ENCODE data around the gene CXCL8.

The CXCL8 gene

DNA sequence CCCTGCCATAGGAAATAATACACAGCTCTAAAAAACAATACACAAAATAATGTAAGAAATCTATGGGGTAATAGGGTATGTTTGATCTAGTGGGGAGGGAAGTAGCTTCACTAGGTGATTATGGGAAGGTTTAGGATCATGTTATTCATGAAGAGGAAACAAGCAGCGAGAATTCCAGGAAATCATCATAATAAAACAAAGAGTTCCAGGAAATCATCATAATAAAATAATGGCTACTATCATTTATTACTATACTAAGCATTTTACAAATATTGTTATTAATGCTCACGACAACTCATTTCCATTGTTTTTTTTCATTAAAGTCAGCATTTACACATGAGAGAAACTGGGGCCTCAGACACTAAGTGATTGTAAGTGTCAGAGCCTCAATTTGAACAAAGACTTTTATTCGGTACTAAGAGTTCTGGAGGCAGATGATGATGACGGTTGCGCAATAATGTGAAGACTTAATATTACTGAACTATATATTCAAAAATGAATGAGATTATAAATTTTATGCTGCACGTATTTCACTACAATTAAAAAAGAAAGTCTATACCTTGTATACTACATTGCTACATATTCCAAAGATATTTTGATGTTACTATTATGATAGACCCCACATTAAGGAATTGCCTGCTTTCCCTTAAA lies 12.2 kb upstream of the CXCL8 start:
- Histone ChIP-seq H3K27ac (ENCODE audit: insufficient read depth, low read length, poor library complexity, severe bottlenecking) (no peak overlapping the region), H3K4me3 (ENCODE audit: insufficient read depth, low read depth, low read length, poor library complexity, severe bottlenecking) (no peak overlapping the region), H3K27me3 (replicated peaks; ENCODE audit: control insufficient read depth, insufficient read depth, low read length, poor library complexity, severe bottlenecking) (no peaks in the 10 kb centered on the region), H3K4me1 (ENCODE audit: control insufficient read depth, insufficient read depth, low read length, poor library complexity, severe bottlenecking) (no peaks in the 10 kb centered on the region), H3K9me3 (ENCODE audit: control insufficient read depth, low read length) (no peaks in the 10 kb centered on the region), H3K36me3 (ENCODE audit: control insufficient read depth, insufficient read depth, low read length) (no peaks in the 10 kb centered on the region)
- DNase-seq = no peak

DNA sequence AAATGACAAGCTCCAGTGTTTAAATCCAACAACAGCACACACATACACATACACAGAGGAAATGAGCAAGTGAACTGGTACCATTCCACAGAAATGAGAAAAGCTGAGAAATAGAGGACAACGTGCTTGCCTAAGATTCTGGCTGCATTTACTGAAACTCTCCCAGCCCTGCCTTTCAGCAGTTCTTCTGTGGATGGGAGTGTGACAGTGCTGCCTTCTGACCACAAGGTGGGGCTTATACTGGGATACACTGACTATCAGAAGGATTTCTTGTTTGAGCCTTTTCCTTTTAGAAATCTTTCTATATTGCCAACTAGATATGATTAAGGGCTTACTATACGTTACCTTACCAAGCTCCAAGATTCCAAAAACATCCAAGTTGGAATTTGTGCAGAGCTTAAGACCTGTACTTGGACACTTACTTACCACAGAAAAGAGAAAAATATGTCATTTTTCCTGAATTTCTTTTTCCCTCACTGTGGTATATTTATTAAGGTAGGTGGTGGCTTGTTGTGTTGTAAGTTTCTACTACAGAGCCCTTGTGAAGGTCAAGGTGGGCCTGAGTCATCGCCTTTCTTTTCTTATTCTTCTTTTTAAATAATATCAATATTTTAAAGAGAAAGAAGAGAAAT lies 10.7 kb upstream of the CXCL8 start:
- H3K27me3 ChIP-seq (replicated peaks; ENCODE audit: control insufficient read depth, insufficient read depth, low read length, poor library complexity, severe bottlenecking) = no peaks in the 10 kb centered on the region
- H3K36me3 ChIP-seq (ENCODE audit: control insufficient read depth, insufficient read depth, low read length) = no peaks in the 10 kb centered on the region
- no peaks in the 10 kb centered on the region for H3K4me1 ChIP-seq (ENCODE audit: control insufficient read depth, insufficient read depth, low read length, poor library complexity, severe bottlenecking)
- H3K27ac ChIP-seq (ENCODE audit: insufficient read depth, low read length, poor library complexity, severe bottlenecking) = no peak overlapping the region
- no peaks in the 10 kb centered on the region for H3K9me3 ChIP-seq (ENCODE audit: control insufficient read depth, low read length)
- DNase-seq = no peak
- no peak overlapping the region for H3K4me3 ChIP-seq (ENCODE audit: insufficient read depth, low read depth, low read length, poor library complexity, severe bottlenecking)

GRCh38 chr4:73730292-73730691 lies 10.1 kb upstream of the CXCL8 start:
- Histone ChIP-seq H3K27ac (ENCODE audit: insufficient read depth, low read length, poor library complexity, severe bottlenecking) (no peak overlapping the region), H3K9me3 (ENCODE audit: control insufficient read depth, low read length) (no peaks in the 10 kb centered on the region), H3K27me3 (replicated peaks; ENCODE audit: control insufficient read depth, insufficient read depth, low read length, poor library complexity, severe bottlenecking) (no peaks in the 10 kb centered on the region), H3K4me3 (ENCODE audit: insufficient read depth, low read depth, low read length, poor library complexity, severe bottlenecking) (no peak overlapping the region), H3K36me3 (ENCODE audit: control insufficient read depth, insufficient read depth, low read length) (no peaks in the 10 kb centered on the region), H3K4me1 (ENCODE audit: control insufficient read depth, insufficient read depth, low read length, poor library complexity, severe bottlenecking) (no peaks in the 10 kb centered on the region)
- no peak for DNase-seq

DNA sequence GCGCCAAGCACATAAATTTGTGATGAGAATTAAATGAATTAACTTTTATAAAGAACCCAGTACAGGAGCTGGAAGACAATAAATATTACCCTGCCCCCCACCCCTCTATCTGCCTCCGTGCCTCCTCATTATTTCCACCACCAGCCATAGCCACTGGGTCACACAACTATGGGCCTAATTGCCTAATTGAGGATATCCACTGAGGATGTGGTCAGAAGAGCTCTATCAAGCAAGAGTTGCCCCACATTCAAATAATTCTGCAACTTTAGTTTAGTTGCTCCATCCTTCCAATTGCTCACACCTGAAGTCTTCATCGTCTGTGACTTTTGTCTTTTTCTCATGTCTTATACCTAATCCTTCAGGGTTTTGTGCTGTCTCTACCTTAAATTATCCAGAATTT lies 9.5 kb upstream of the CXCL8 start:
- no peaks in the 10 kb centered on the region for H3K4me1 ChIP-seq (ENCODE audit: control insufficient read depth, insufficient read depth, low read length, poor library complexity, severe bottlenecking)
- DNase-seq = no peak
- no peak overlapping the region for H3K27ac ChIP-seq (ENCODE audit: insufficient read depth, low read length, poor library complexity, severe bottlenecking)
- no peaks in the 10 kb centered on the region for H3K27me3 ChIP-seq (replicated peaks; ENCODE audit: control insufficient read depth, insufficient read depth, low read length, poor library complexity, severe bottlenecking)
- no peaks in the 10 kb centered on the region for H3K9me3 ChIP-seq (ENCODE audit: control insufficient read depth, low read length)
- no peak overlapping the region for H3K4me3 ChIP-seq (ENCODE audit: insufficient read depth, low read depth, low read length, poor library complexity, severe bottlenecking)
- H3K36me3 ChIP-seq (ENCODE audit: control insufficient read depth, insufficient read depth, low read length) = no peaks in the 10 kb centered on the region

- Histone ChIP-seq H3K9me3 (ENCODE audit: control insufficient read depth, low read length) (no peaks in the 10 kb centered on the region), H3K36me3 (ENCODE audit: control insufficient read depth, insufficient read depth, low read length) (no peaks in the 10 kb centered on the region), H3K4me1 (ENCODE audit: control insufficient read depth, insufficient read depth, low read length, poor library complexity, severe bottlenecking) (no peaks in the 10 kb centered on the region), H3K4me3 (ENCODE audit: insufficient read depth, low read depth, low read length, poor library complexity, severe bottlenecking) (no peak overlapping the region), H3K27ac (ENCODE audit: insufficient read depth, low read length, poor library complexity, severe bottlenecking) (no peak overlapping the region), H3K27me3 (replicated peaks; ENCODE audit: control insufficient read depth, insufficient read depth, low read length, poor library complexity, severe bottlenecking) (no peaks in the 10 kb centered on the region)
- DNase-seq = no peak
Measured at GRCh38 chr4:73731968-73732610, 8.3 kb upstream of the CXCL8 start.

DNA sequence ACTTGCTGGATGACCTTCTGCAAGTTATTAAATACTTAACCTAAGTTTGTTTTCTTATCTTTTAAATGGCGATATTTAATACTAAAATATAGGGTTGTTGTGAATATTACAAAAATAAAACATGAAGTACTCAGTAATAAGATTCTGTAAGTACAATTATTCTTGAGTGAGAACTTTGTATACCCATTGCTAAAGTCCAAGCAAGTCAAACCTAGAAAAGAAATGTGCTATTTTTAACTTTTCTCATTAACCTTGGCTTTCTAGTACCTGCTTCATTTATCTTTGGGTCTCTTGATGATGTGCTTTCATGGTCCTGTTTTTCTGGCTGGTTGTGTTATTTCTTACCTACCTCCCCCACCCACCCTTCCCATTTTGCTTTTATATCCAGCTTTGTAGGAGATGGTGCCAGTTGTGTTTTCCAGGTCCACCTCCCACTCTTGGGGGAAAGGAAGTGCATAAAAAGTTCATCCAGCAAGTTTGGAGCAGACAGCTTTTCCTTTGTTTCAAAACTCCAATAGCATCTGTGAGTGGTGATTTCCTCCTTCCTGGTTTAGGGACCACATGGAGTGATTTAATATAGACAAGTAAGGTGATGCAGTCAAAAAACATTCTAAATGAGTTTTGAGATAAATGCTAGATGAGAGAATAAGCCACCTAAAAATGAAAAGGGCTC lies 7.5 kb upstream of the CXCL8 start:
- no peaks in the 10 kb centered on the region for H3K36me3 ChIP-seq (ENCODE audit: control insufficient read depth, insufficient read depth, low read length)
- no peaks in the 10 kb centered on the region for H3K4me1 ChIP-seq (ENCODE audit: control insufficient read depth, insufficient read depth, low read length, poor library complexity, severe bottlenecking)
- H3K4me3 ChIP-seq (ENCODE audit: insufficient read depth, low read depth, low read length, poor library complexity, severe bottlenecking) = no peak overlapping the region
- no peak overlapping the region for H3K27ac ChIP-seq (ENCODE audit: insufficient read depth, low read length, poor library complexity, severe bottlenecking)
- H3K9me3 ChIP-seq (ENCODE audit: control insufficient read depth, low read length) = no peaks in the 10 kb centered on the region
- H3K27me3 ChIP-seq (replicated peaks; ENCODE audit: control insufficient read depth, insufficient read depth, low read length, poor library complexity, severe bottlenecking) = no peaks in the 10 kb centered on the region
- no peak for DNase-seq

DNA sequence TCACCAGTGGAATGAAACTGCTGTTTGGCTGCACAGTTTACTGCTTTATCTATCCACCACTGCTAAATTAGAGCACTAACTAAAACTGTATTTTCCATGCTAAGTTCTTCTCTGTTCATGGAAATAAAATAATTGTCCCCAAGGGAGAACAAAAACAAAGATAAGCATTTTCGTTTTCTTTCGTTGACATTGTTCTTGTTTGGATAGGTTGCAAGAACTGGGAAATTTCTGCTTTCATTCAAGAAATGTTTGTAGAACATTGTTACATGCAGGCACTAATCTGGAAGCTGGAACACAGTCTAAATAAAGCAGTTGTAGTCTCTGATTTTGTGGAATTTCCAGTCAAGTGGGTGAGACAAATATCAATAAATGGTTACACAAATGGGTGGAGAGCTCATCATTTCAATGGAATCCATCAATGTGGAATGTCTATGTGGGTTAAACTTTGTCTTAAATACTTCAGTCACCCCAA lies 5.8 kb upstream of the CXCL8 start:
- Histone ChIP-seq H3K4me1 (ENCODE audit: control insufficient read depth, insufficient read depth, low read length, poor library complexity, severe bottlenecking) (no peaks in the 10 kb centered on the region), H3K36me3 (ENCODE audit: control insufficient read depth, insufficient read depth, low read length) (no peaks in the 10 kb centered on the region)

GRCh38 chr4:73735231-73735630 lies 5.1 kb upstream of the CXCL8 start:
- no peak for DNase-seq
- Histone ChIP-seq H3K9me3 (ENCODE audit: control insufficient read depth, low read length) (no peaks in the 10 kb centered on the region), H3K27me3 (replicated peaks; ENCODE audit: control insufficient read depth, insufficient read depth, low read length, poor library complexity, severe bottlenecking) (no peaks in the 10 kb centered on the region), H3K36me3 (ENCODE audit: control insufficient read depth, insufficient read depth, low read length) (no peaks in the 10 kb centered on the region), H3K4me3 (ENCODE audit: insufficient read depth, low read depth, low read length, poor library complexity, severe bottlenecking) (no peak overlapping the region), H3K27ac (ENCODE audit: insufficient read depth, low read length, poor library complexity, severe bottlenecking) (no peak overlapping the region), H3K4me1 (ENCODE audit: control insufficient read depth, insufficient read depth, low read length, poor library complexity, severe bottlenecking) (no peaks in the 10 kb centered on the region)

More for the DNA sequence above, 5.8 kb upstream of the CXCL8 start:
- no peaks in the 10 kb centered on the region for H3K9me3 ChIP-seq (ENCODE audit: control insufficient read depth, low read length)
- H3K4me3 ChIP-seq (ENCODE audit: insufficient read depth, low read depth, low read length, poor library complexity, severe bottlenecking) = no peak overlapping the region
- DNase-seq = no peak
- H3K27me3 ChIP-seq (replicated peaks; ENCODE audit: control insufficient read depth, insufficient read depth, low read length, poor library complexity, severe bottlenecking) = no peaks in the 10 kb centered on the region
- H3K27ac ChIP-seq (ENCODE audit: insufficient read depth, low read length, poor library complexity, severe bottlenecking) = no peak overlapping the region

GRCh38 chr4:73741031-73741749 lies 821 bp downstream of the CXCL8 start:
- Histone ChIP-seq H3K27me3 (replicated peaks; ENCODE audit: control insufficient read depth, insufficient read depth, low read length, poor library complexity, severe bottlenecking) (no peaks in the 10 kb centered on the region), H3K36me3 (ENCODE audit: control insufficient read depth, insufficient read depth, low read length) (no peaks in the 10 kb centered on the region), H3K4me3 (ENCODE audit: insufficient read depth, low read depth, low read length, poor library complexity, severe bottlenecking) (no peak overlapping the region), H3K4me1 (ENCODE audit: control insufficient read depth, insufficient read depth, low read length, poor library complexity, severe bottlenecking) (no peaks in the 10 kb centered on the region), H3K27ac (ENCODE audit: insufficient read depth, low read length, poor library complexity, severe bottlenecking) (no peak overlapping the region), H3K9me3 (ENCODE audit: control insufficient read depth, low read length) (no peaks in the 10 kb centered on the region)
- DNase-seq = no peak
